ENCODE measurements around the gene PAPSS1.
"Not testable (repeated sequence)": the region's sequence is repeated elsewhere in the genome, so short reads cannot be mapped to it uniquely, and the experiment has no call there.

Gene PAPSS1

DNA sequence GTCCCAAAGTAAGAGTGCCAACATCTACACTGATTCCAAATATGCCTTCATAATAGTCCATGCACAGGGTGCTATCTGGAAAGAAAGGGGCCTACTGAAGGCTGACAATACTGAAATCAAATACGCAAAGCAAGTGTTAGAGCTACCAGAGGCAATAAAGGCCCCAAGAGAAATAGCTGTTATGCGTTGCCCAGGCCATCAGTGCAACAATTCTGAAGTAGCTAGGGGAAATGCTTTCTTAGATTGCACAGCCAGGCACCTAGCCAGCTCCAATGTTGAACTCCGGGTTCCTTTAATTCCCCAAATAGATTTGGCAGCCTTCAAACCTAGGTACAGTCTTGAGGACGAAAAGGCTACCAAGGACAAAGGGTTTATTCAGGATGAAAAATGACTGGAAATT lies 17.4 kb upstream of the PAPSS1 start:
- Mint-ChIP-seq H3K27me3 (ENCODE audit: low read depth) (peaks cover 8% of the 10 kb centered on the region), H3K36me3 (ENCODE audit: low read depth) (peaks cover 1% of the 10 kb centered on the region), H3K9me3 (no peaks in the 10 kb centered on the region)

DNA sequence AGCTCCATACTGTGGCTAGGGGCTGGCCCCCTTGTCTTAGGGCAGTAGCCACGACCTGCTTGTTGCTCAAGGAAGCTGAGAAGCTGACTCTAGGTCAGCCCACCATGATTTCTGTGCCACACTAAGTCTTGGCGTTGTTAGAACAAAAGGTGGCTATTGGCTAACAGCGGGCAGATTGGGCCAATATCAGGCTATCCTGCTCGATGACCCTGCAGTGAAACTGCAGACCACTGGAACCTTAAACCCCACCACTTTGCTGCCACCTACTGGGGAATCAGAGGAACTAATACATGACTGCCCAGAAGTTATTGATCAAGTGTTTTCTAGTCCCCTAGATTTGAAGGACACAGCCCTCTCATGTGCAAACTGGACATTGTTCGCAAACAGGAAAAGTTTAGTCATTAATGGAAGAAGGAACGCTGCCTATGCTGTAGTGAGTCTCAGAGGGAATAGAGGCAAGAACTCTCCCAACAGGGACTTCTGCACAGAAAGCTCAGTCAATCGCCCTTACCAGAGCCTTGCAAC lies 17.0 kb upstream of the PAPSS1 start:
- no peaks in the 10 kb centered on the region for H3K4me1 Mint-ChIP-seq (ENCODE audit: low read depth)
- no peaks in the 10 kb centered on the region for H3K9me3 Mint-ChIP-seq
- no peak overlapping the region for H3K27ac Mint-ChIP-seq
- no peak overlapping the region for H3K4me3 Mint-ChIP-seq
- peaks cover 8% of the 10 kb centered on the region for H3K27me3 Mint-ChIP-seq (ENCODE audit: low read depth)
- H3K36me3 Mint-ChIP-seq (ENCODE audit: low read depth) = no peaks in the 10 kb centered on the region

More for the DNA sequence above, 17.4 kb upstream of the PAPSS1 start:
- Mint-ChIP-seq H3K4me1 (ENCODE audit: low read depth) (no peaks in the 10 kb centered on the region), H3K27ac (no peak overlapping the region), H3K4me3 (no peak overlapping the region)

GRCh38 chr4:107736037-107736436 lies 16.0 kb upstream of the PAPSS1 start:
- Mint-ChIP-seq H3K27me3 (ENCODE audit: low read depth) (peaks cover 8% of the 10 kb centered on the region), H3K36me3 (ENCODE audit: low read depth) (no peaks in the 10 kb centered on the region), H3K4me3 (no peak overlapping the region), H3K27ac (no peak overlapping the region), H3K4me1 (ENCODE audit: low read depth) (no peaks in the 10 kb centered on the region), H3K9me3 (no peaks in the 10 kb centered on the region)

DNA sequence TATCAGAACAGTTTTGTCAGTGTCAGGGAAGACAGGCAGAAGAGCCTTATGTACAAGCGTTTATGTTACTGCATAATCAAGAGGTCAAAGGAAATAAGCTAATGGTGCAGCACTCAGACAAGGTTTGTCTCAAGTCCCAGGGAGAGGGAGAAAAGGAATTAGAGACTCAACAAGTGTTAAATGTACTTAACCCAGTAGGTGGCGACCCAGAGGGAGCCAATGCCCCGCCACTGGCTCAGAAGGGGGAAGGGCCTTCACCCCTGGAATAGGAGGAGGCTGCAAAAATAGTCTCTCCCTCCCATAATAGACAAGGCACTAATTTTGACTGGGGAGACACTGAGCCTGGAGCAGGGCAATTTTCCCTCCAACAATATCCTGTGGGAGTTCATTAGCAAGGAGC lies 14.1 kb upstream of the PAPSS1 start:
- Mint-ChIP-seq H3K4me1 (ENCODE audit: low read depth) (no peaks in the 10 kb centered on the region), H3K27me3 (ENCODE audit: low read depth) (peaks cover 8% of the 10 kb centered on the region), H3K9me3 (no peaks in the 10 kb centered on the region), H3K36me3 (ENCODE audit: low read depth) (no peaks in the 10 kb centered on the region), H3K4me3 (no peak overlapping the region), H3K27ac (no peak overlapping the region)

GRCh38 chr4:107733431-107733925 lies 13.4 kb upstream of the PAPSS1 start:
- H3K27ac Mint-ChIP-seq = no peak overlapping the region
- H3K4me1 Mint-ChIP-seq (ENCODE audit: low read depth) = no peaks in the 10 kb centered on the region
- no peaks in the 10 kb centered on the region for H3K9me3 Mint-ChIP-seq
- no peaks in the 10 kb centered on the region for H3K36me3 Mint-ChIP-seq (ENCODE audit: low read depth)
- H3K27me3 Mint-ChIP-seq (ENCODE audit: low read depth) = peaks cover 8% of the 10 kb centered on the region
- H3K4me3 Mint-ChIP-seq = no peak overlapping the region

GRCh38 chr4:107729050-107729449 lies 9.0 kb upstream of the PAPSS1 start:
- H3K36me3 Mint-ChIP-seq (ENCODE audit: low read depth); H3K27ac Mint-ChIP-seq; H3K4me1 Mint-ChIP-seq (ENCODE audit: low read depth); H3K27me3 Mint-ChIP-seq (ENCODE audit: low read depth); H3K4me3 Mint-ChIP-seq; H3K9me3 Mint-ChIP-seq: not testable (repeated sequence)

DNA sequence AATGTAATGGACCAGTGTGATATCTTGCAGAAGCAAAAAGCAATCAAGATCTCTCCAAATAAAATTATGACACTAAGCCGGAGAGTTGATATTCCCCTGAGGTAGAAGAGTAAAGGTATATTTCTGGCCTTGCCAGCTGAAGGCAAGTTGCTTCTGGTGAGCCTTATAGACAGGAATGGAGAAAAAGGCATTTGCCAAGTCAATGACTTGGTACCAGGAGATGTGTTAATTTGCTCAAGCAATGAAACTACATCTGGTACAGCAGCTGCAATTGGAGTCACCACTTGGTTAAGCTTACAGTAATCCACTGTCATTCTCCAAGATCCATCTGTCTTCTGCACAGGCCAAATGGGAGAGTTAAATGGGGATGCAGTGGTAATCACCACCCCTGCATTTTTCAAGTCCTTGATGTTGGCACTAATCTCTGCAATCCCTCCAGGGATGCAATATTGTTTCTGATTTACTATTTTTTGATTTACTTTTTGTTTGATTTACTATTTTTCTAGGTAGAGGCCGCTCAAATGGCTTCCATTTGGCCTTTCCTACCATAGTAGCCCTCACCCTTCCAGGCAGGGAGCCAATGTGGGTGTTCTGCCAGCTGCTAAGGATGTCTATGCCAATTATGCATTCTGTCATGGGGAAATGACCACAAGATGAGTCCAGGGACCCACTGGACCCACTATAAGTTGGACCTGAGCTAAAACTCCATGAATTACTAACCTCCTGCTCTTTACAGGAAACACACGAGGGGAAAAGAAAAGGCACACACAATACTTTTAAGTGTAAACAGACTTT lies 6.3 kb upstream of the PAPSS1 start:
- H3K9me3 Mint-ChIP-seq; H3K4me1 Mint-ChIP-seq (ENCODE audit: low read depth); H3K27me3 Mint-ChIP-seq (ENCODE audit: low read depth); H3K27ac Mint-ChIP-seq; H3K36me3 Mint-ChIP-seq (ENCODE audit: low read depth); H3K4me3 Mint-ChIP-seq: not testable (repeated sequence)

- no peak overlapping the region for H3K27ac Mint-ChIP-seq
- no peaks in the 10 kb centered on the region for H3K36me3 Mint-ChIP-seq (ENCODE audit: low read depth)
- no peaks in the 10 kb centered on the region for H3K27me3 Mint-ChIP-seq (ENCODE audit: low read depth)
- peaks cover 7% of the 10 kb centered on the region for H3K4me1 Mint-ChIP-seq (ENCODE audit: low read depth)
- H3K9me3 Mint-ChIP-seq = no peaks in the 10 kb centered on the region
- H3K4me3 Mint-ChIP-seq = no peak overlapping the region
Observed at GRCh38 chr4:107725281-107725859, 5.3 kb upstream of the PAPSS1 start.

GRCh38 chr4:107723331-107723730 lies 3.3 kb upstream of the PAPSS1 start:
- H3K27ac Mint-ChIP-seq; H3K36me3 Mint-ChIP-seq (ENCODE audit: low read depth); H3K27me3 Mint-ChIP-seq (ENCODE audit: low read depth); H3K9me3 Mint-ChIP-seq; H3K4me3 Mint-ChIP-seq: not testable (repeated sequence)
- H3K4me1 Mint-ChIP-seq (ENCODE audit: low read depth) = peaks cover 19% of the 10 kb centered on the region

GRCh38 chr4:107721436-107722100 lies 1.5 kb upstream of the PAPSS1 start:
- H3K9me3 Mint-ChIP-seq = no peaks in the 10 kb centered on the region
- H3K27ac Mint-ChIP-seq = peak overlapping the region; percentile 94
- H3K4me3 Mint-ChIP-seq = peak overlapping the region; percentile 91
- H3K27me3 Mint-ChIP-seq (ENCODE audit: low read depth) = no peaks in the 10 kb centered on the region
- H3K36me3 Mint-ChIP-seq (ENCODE audit: low read depth) = peaks cover 7% of the 10 kb centered on the region
- H3K4me1 Mint-ChIP-seq (ENCODE audit: low read depth) = peaks cover 24% of the 10 kb centered on the region

DNA sequence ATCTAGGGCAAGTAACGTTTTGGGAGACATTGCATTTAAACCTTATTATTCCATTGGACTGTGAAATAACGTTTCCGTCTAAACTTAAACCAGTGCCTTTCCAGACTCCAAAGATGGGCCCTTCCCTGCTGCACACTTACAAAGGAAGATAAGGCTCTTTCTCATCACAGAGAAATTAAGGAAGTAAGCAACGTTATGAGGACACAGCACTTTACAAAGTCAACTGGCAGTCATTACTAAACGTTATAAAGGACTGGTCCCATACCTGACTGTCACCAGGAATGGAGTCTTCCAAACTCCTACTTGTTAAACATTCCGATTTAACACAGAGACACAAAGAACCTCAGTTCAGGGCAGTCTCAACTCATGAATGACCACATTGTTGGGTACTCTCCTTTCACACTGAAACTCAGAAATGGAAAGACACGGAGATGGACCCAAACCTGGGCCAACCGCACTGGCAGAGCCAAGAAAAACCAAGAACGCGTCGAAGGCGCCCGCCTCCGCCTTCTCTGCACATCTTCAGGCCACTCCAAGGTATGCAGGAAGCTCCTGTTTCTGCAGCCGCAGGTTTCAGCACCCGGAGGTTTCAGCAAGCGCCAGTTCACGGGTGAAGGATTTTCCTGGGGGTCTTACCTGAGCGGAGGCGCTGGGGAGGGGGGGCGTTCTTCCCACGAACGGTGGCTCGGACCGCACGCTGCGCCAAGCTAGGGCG lies 670 bp downstream of the PAPSS1 start:
- peaks cover 25% of the 10 kb centered on the region for H3K4me1 Mint-ChIP-seq (ENCODE audit: low read depth)
- H3K9me3 Mint-ChIP-seq = no peaks in the 10 kb centered on the region
- H3K27me3 Mint-ChIP-seq (ENCODE audit: low read depth) = no peaks in the 10 kb centered on the region

GRCh38 chr4:107718351-107718965 lies 1.6 kb downstream of the PAPSS1 start:
- Mint-ChIP-seq H3K4me3 (peak overlapping the region; percentile 91), H3K27me3 (ENCODE audit: low read depth) (no peaks in the 10 kb centered on the region), H3K9me3 (no peaks in the 10 kb centered on the region), H3K27ac (no peak overlapping the region), H3K36me3 (ENCODE audit: low read depth) (peaks cover 13% of the 10 kb centered on the region), H3K4me1 (ENCODE audit: low read depth) (peaks cover 25% of the 10 kb centered on the region)

More for the DNA sequence above, 670 bp downstream of the PAPSS1 start:
- Mint-ChIP-seq H3K27ac (peak overlapping the region; percentile 82), H3K4me3 (peak overlapping the region; percentile 91), H3K36me3 (ENCODE audit: low read depth) (peaks cover 8% of the 10 kb centered on the region)

DNA sequence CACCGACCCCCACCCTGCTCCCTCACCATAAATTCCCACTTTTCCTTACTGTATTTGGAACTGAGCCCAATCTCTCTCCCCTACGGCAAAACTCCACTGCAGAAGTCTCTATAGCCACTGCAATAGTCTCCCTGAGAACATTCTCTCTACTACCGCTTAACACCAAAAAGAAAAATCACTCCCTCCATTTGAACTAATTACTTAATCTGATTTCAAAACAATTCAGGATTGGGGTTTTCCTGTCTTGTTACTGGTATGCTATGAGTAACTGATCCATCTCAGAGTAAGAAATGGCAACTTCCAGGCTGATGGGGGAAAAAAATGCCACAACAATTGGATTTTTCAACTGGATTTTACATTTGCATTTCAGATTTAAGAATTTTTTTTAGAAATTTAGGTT lies 5.8 kb downstream of the PAPSS1 start:
- peaks cover 10% of the 10 kb centered on the region for H3K9me3 Mint-ChIP-seq
- no peaks in the 10 kb centered on the region for H3K27me3 Mint-ChIP-seq (ENCODE audit: low read depth)
- H3K27ac Mint-ChIP-seq = no peak overlapping the region
- H3K36me3 Mint-ChIP-seq (ENCODE audit: low read depth) = peaks cover 16% of the 10 kb centered on the region
- H3K4me1 Mint-ChIP-seq (ENCODE audit: low read depth) = peaks cover 21% of the 10 kb centered on the region
- no peak overlapping the region for H3K4me3 Mint-ChIP-seq

GRCh38 chr4:107712236-107712635 lies 7.8 kb downstream of the PAPSS1 start:
- H3K9me3 Mint-ChIP-seq = peaks cover 18% of the 10 kb centered on the region
- H3K36me3 Mint-ChIP-seq (ENCODE audit: low read depth) = peaks cover 15% of the 10 kb centered on the region
- H3K27ac Mint-ChIP-seq = no peak overlapping the region
- H3K4me3 Mint-ChIP-seq = no peak overlapping the region
- no peaks in the 10 kb centered on the region for H3K27me3 Mint-ChIP-seq (ENCODE audit: low read depth)
- H3K4me1 Mint-ChIP-seq (ENCODE audit: low read depth) = peaks cover 7% of the 10 kb centered on the region

Data from T-helper 1 cell treated with Interleukin-12 subunit alpha and Interleukin-12 subunit beta and Interleukin-4 antibody, amounts not matched to agents 30 μg/mL and 1 μg/mL, for 36 hours (primary cell).